ENCODE results near the gene MBD6.

DNA sequence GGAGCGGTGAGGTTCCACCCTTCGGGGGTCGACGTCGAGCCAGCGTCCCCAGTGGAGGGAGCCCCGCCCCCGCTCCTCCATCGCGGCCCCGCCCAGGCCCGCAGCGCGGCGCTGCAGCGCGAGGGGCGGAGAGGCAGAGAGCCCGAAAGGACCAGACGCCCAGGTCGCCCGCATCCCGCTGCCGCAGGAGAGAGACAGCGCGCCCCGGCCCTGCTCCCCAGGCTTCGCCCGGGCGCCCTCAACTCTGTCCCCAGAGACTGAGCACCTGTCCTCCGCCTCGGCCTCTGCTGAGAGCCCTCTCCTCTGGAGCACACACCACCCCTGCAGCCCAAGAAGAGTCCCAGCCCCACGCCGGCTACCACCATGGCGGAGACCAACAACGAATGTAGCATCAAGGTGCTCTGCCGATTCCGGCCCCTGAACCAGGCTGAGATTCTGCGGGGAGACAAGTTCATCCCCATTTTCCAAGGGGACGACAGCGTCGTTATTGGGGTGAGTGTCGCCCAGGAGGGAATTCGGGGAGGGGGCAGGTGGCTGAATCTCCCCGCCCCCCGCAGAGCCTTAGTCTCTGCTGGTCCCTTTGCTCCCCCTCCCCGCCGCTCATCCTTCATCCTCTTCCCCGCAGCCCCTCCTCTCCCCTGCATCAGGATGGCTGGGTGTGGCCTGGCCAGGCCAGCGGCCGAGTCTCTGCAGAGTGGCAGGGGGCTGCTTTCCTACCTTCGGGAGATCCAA is 27.5 kb downstream of the MBD6 start, which contains the start of gene KIF5A:
- no peak for TF ChIP-seq POLR2A (IDR thresholded peaks at IDR 0.05)
- TF ChIP-seq, protein P1, sequence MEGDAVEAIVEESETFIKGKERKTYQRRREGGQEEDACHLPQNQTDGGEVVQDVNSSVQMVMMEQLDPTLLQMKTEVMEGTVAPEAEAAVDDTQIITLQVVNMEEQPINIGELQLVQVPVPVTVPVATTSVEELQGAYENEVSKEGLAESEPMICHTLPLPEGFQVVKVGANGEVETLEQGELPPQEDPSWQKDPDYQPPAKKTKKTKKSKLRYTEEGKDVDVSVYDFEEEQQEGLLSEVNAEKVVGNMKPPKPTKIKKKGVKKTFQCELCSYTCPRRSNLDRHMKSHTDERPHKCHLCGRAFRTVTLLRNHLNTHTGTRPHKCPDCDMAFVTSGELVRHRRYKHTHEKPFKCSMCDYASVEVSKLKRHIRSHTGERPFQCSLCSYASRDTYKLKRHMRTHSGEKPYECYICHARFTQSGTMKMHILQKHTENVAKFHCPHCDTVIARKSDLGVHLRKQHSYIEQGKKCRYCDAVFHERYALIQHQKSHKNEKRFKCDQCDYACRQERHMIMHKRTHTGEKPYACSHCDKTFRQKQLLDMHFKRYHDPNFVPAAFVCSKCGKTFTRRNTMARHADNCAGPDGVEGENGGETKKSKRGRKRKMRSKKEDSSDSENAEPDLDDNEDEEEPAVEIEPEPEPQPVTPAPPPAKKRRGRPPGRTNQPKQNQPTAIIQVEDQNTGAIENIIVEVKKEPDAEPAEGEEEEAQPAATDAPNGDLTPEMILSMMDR (IDR thresholded peaks at IDR 0.05) = peak in 1 of 6 experiments; percentile 4
